ENCODE results near the gene LTK.

GRCh38 chr15:41474941-41475340, 38.7 kb downstream of the LTK start:
- TF ChIP-seq POLR2A (IDR thresholded peaks at IDR 0.05): no peak
- TF ChIP-seq CTCF (IDR thresholded peaks at IDR 0.05 in 8 of 11, conservative IDR thresholded peaks at IDR 0.05 in 3 of 11): no peak

All from spleen (tissue), 7 donors.